HG03469 (cell line): Measurements from ENCODE around the gene ZNF117.
"Not testable (repeated sequence)": the region's sequence is repeated elsewhere in the genome, so short reads cannot be mapped to it uniquely, and the experiment has no call there.

Source experiments
- ATAC-seq: cut with Tn5 transposase; IDR thresholded peaks from one replicate; pipeline ENCODE4 v1.9.1; 2021; ENCODE audit warnings: mild to moderate bottlenecking, moderate library complexity, moderate number of reproducible peaks; ENCODE audit not compliant: unreplicated experiment

ZNF117 gene

DNA sequence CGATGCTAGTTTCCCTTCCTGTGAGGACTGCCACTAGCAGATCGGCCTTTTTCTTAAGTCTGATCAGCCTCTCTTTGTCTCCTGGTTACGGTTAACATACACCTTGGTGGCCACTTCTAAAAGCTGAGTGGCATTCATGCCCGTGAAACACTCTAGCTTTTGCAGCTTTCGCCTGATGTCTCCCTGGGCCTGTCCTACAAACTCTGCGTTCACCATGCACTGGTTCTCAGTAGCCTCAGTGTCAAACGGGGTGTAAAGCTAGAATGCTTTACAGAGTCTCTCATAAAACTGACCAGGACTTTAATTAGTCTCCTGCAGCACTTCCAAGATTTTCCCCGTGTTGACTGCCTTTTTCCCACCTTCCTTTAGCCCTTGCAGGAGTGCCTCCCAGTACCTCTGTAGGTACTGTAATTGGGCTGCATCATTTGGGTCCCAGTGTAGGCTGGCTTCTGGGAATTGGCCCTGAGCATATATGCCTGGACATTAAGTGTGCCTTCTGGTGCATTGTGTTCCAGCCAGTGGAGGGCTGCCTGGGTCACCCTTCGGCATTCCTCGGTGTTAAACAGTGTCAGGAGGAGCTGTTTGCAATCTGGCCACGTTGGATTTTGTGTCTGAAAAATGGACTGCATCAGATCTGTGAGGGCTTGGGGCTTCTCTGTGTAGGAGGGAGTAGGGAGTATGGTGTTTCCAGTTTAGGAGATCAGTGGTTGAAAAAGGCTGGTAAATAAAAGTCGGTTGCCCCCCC is 6.5 kb upstream of the ZNF117 start:
- ATAC-seq, result no peak

GRCh38 chr7:64996305-64996704 is 5.5 kb upstream of the ZNF117 start:
- no peak for ATAC-seq

- ATAC-seq, result no peak
Measured at GRCh38 chr7:64993901-64994300, 3.1 kb upstream of the ZNF117 start.

DNA sequence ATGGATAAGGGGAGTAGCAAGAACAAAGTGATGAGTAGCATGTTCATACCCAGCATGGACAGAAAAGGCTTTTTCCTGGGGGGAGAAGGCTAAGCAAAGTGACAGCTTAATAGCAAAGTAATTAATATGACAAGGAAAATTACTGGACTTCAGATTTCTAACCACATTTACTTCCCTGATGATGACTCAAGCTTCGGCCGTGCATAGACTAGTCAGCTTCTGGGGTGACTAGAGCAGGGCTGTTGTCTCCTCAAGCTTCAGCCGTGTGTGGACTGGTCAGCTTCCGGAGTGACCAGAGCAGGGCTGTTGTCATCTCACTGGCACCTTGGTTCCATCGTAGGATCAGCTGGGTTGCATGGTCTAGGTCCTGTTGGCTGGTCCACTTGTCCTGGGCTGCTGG is 2.1 kb upstream of the ZNF117 start:
- no peak for ATAC-seq

DNA sequence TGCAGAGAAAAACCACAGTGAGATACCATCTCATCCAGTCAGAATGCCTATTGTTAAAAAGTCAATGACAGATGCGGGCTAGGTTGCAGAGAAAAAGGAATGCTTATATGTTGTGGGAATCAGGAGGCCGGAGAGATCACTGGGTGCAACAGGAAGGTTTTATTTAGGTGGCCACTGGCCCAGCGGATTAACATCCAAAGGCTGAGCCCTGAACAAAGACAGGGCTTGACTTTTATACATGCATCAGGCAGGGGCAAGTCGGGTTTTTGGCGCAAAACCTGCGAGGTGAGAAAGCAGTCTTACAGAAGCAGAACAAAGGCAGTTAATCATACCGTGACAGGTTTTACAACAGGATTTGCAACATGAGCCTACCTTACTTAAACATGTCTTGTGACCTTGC is 620 bp downstream of the ZNF117 start:
- no peak for ATAC-seq

DNA sequence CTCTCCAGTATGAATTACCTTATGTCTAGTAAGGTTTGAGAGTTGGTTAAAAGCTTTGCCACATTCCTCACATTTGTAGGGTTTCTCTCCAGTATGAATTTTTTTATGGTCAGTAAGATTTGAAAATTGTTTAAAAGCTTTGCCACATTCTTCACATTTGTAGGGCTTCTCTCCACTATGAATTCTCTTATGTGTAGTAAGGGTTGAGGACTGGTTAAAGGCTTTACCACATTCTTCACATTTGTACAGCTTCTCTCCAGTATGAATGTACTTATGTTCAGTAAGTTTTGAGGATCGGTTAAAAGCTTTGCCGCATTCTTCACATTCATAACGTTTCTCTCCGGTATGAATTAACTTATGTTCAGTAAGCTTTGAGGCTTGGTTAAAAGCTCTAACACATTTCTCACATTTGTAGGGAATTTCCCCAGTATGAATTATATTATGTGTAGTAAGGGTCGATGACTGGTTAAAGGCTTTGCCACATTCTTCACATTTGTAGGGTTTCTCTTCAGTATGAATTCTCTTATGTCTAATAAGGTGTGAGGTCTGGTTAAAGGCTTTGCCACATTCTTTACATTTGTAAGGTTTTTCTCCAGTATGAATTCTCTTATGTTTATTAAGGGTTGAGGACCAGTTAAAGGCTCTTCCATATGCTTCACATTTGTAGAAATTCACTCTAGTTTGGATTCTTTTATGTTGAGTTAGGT is 12.2 kb downstream of the ZNF117 start:
- ATAC-seq, result no peak

- ATAC-seq, result no peak
Measured at GRCh38 chr7:64965594-64965993, 25.2 kb downstream of the ZNF117 start.

- ATAC-seq, result no peak
Measured at GRCh38 chr7:64959072-64959747, 31.6 kb downstream of the ZNF117 start.

DNA sequence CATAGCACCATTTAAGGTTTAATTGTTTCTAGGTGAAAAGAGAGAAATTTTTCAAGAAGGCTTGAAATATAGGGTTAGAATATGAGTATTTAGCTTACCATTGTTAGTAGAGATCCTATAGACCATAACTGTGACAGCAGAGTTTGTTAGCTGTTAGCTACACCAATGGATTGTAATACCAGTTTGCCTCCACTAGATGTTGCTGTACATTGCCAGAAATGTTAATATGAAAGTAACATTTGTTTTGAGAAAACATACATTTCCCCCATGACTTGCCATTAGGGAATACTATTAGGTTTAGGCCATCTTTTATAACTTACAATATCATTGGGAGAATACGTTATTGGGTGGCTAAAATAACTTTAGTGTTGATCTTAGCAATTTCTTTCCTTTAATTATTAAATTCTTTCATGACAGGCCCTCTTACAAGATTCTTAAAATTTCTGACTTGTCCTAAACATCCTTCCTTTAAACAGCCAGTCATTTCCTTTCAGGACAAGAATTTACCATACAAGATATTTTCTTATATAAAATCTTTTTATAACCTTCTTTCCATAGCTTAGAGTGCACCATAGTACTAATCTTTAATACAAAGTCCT is 39.5 kb downstream of the ZNF117 start:
- ATAC-seq, result peak; percentile 50

- ATAC-seq, result not testable (repeated sequence)
Measured at GRCh38 chr7:64950673-64951072, 40.2 kb downstream of the ZNF117 start.

DNA sequence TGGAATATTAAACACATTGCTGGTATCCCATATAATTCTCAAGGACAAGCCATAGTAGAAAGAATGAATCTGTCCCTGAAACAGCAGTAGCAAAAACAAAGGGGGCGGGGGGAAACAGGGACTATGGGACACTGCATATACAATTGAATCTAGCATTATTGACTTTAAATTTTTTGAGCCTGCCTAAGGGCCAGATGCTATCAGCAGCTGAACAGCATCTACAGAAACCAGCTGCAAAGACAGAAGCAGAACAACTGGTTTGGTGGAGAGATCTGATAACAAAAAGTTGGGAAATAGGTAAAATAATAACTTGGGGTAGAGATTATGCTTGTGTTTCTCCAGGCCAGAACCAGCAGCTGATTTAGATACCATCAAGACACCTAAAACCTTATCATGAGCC is 42.1 kb downstream of the ZNF117 start:
- ATAC-seq, result not testable (repeated sequence)

- no peak for ATAC-seq
Measured at GRCh38 chr7:64947252-64948000, 43.4 kb downstream of the ZNF117 start.

- ATAC-seq, result no peak
Measured at GRCh38 chr7:64946772-64947171, 44.1 kb downstream of the ZNF117 start.

- no peak for ATAC-seq
Measured at GRCh38 chr7:64945503-64946175, 45.2 kb downstream of the ZNF117 start.

DNA sequence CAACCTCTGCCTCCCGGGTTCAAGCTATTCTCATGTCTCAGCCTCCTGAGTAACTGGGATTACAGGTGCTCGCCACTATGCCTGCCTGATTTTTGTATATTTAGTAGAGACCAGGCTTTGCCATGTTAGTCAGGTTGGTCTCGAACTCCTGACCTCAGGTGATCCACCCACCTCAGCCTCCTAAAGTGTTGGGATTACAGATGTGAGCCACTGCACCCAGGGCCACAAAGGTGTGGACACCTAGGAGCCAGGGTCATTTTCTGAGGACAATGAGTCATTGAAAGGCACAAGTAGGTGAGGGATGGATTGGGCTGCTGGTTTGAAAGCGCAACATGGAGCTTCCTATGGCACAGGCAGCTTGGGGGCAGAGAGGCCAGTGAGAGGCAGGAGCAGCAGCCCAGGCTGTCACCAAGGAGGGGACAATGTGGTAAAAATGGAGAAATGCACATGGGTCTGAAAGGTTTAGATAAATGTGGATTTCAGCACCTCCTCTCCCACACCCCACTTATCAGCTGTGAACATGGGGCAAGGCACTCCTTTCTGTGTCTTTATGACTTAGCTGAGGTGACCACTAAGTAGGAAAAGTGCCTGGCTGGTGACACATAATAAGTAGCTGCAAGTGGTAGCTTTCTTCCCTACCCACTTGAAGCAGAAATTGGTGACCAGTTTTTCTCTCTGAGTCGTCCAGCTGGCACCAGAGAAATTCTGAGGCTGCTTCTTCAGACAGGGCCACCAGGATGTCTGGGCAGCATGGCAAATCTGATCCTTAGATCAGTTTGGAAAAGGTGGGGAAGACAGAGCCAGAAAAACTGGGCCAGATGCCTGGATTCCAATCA is 46.0 kb downstream of the ZNF117 start:
- ATAC-seq, result not testable (repeated sequence)

GRCh38 chr7:64940021-64940420 is 50.8 kb downstream of the ZNF117 start:
- ATAC-seq, result not testable (repeated sequence)

DNA sequence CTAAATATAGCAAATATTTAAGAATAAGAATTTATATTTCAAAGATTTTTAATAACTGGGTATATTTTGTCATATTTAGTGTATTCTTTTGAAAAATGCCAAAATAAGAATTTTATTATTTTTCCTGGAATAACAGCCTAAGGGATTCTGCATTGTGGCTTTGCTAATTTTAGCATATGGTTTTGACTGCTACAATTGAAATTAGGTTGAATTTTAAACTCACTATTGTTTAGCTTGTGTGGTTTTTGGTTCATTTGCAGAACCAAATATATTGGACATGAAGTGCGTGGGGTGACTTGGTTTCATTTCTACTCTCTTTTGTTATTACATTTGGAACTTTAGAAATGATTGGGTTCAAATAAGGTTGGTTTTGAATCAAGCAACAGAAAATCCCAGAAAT is 52.3 kb downstream of the ZNF117 start:
- no peak for ATAC-seq

- no peak for ATAC-seq
Measured at GRCh38 chr7:64934478-64934877, 56.4 kb downstream of the ZNF117 start.
